ENCODE measurements around the gene PPP6R3. TPM values are rescaled to one million over a fixed set of nuclear protein-coding genes. Genes with fewer than 3 reads are reported as not detected.

Gene PPP6R3
- total and polyA plus RNA-seq, 2 of the 13 experiments (the other 11 are each of a cell fraction or from before 2014, with no cell fraction given), result 41.2 to 83.4 TPM

GRCh38 chr11:68461575-68461917, 994 bp downstream of the PPP6R3 start (continued):
- TF ChIP-seq TERF1 (CRISPR knock-in tag; IDR thresholded peaks at IDR 0.05) (no peak), LCORL (IDR thresholded peaks at IDR 0.05) (no peak), LCORL (CRISPR knock-in tag; IDR thresholded peaks at IDR 0.05) (0 out of 2 replicates have a peak, but pooled peaks have one; percentile 20), ZSCAN25 (CRISPR knock-in tag; IDR thresholded peaks at IDR 0.05) (no peak), HINFP (CRISPR knock-in tag; IDR thresholded peaks at IDR 0.05; ENCODE audit: low read depth) (no peak), HOXD1 (CRISPR knock-in tag; IDR thresholded peaks at IDR 0.05) (no peak), CREB3 (CRISPR knock-in tag; IDR thresholded peaks at IDR 0.05) (no peak), ZFP36L1 (CRISPR knock-in tag; IDR thresholded peaks at IDR 0.05) (no peak), USF2 (IDR thresholded peaks at IDR 0.05; ENCODE audit: low read depth, low read length) (no peak), USF2 (CRISPR knock-in tag; IDR thresholded peaks at IDR 0.05; ENCODE audit: borderline replicate concordance) (no peak), ETS1 (CRISPR knock-in tag; IDR thresholded peaks at IDR 0.05) (no peak), TARDBP (CRISPR knock-in tag; IDR thresholded peaks at IDR 0.05) (no peak), ZNF605 (CRISPR knock-in tag; IDR thresholded peaks at IDR 0.05) (no peak), PBX2 (CRISPR knock-in tag; IDR thresholded peaks at IDR 0.05) (no peak), TIGD3 (CRISPR knock-in tag; IDR thresholded peaks at IDR 0.05; ENCODE audit: borderline replicate concordance) (no peak), CHCHD3 (CRISPR knock-in tag; IDR thresholded peaks at IDR 0.05) (no peak), NR2C2 (CRISPR knock-in tag; IDR thresholded peaks at IDR 0.05; ENCODE audit: borderline replicate concordance) (no peak), ZKSCAN1 (IDR thresholded peaks at IDR 0.05; ENCODE audit: low read length) (no peak), MNT (IDR thresholded peaks at IDR 0.05) (0 out of 2 replicates have a peak, but pooled peaks have one; percentile 12), ERF (CRISPR knock-in tag; IDR thresholded peaks at IDR 0.05) (no peak)
